Coronary artery (tissue), 2 donors: ENCODE results near the gene HOXB6.

Experiments used
- DNase-seq: peaks from one replicate; pipeline ENCODE4 v3.0.0-alpha.2; 2017; ENCODE audit warnings: low spot score
- H3K27ac ChIP-seq, 2 donors: fragments of 200-600 bp; sonication (generic); one replicate each; pipeline ENCODE4 v1.5.1; 2016 to 2019
- H3K4me3 ChIP-seq: fragments of 200-600 bp; sonication (generic); 2 replicates; pipeline ENCODE4 v1.5.1; 2016; ENCODE audit warnings: mild to moderate bottlenecking, moderate library complexity
- TF ChIP-seq, protein P1 (sequence below): fragments of 200-600 bp; sonication (generic); IDR thresholded peaks from one replicate; pipeline ENCODE4 v1.5.1; 2019; ENCODE audit warnings: antibody characterized with exemption

HOXB6 gene

DNA sequence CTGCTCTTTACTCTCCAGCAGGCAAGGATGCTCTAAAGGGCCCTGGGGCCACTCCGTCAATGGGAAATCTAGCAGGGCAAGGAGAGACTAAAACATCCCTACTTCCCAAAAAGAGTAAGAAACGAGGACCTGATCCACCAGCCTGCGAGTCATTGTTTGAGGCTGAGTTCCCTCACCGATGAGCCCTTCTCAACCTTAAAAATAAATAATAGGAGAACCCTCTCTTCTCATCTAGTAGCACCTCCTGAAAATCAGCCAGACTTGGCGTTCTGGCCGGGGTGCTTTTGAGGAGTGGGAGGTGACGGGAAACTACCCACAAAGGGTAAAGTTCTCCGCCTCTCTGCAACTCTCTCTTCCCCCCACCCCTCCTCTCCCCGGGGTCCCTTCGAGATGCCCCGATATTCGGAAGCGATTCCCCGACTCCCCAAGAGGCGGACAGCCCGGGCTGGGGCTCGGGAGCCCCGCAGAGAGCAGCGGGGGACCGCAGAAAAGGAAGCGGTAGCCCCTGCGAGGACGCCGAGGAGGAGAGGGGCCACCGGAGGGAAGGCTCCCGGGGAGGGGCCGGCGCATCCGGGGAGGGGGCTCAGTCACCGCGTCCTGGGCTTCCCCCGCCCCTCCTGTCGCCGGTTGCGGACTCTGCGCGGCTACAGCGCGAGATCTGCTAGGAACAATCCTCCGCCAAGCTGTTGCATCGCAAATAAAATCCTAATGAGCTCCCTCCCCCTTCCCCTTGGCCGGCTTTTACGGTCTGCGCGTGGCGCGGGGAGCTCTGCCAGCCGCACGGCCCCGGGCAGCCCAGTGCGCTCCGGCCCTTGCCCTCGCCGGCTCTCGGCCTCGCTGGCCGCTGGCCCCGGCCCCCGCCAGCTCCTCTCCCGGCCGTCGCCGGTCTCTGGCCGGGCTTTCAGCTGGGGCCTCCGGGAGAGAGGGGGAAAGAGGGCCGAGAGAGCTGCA lies 20.0 kb upstream of the HOXB6 start:
- H3K27ac ChIP-seq = no peak overlapping the region
- TF ChIP-seq, protein P1, sequence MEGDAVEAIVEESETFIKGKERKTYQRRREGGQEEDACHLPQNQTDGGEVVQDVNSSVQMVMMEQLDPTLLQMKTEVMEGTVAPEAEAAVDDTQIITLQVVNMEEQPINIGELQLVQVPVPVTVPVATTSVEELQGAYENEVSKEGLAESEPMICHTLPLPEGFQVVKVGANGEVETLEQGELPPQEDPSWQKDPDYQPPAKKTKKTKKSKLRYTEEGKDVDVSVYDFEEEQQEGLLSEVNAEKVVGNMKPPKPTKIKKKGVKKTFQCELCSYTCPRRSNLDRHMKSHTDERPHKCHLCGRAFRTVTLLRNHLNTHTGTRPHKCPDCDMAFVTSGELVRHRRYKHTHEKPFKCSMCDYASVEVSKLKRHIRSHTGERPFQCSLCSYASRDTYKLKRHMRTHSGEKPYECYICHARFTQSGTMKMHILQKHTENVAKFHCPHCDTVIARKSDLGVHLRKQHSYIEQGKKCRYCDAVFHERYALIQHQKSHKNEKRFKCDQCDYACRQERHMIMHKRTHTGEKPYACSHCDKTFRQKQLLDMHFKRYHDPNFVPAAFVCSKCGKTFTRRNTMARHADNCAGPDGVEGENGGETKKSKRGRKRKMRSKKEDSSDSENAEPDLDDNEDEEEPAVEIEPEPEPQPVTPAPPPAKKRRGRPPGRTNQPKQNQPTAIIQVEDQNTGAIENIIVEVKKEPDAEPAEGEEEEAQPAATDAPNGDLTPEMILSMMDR = no peak
- no peak for DNase-seq
- peak overlapping the region; percentile 57 for H3K4me3 ChIP-seq

DNA sequence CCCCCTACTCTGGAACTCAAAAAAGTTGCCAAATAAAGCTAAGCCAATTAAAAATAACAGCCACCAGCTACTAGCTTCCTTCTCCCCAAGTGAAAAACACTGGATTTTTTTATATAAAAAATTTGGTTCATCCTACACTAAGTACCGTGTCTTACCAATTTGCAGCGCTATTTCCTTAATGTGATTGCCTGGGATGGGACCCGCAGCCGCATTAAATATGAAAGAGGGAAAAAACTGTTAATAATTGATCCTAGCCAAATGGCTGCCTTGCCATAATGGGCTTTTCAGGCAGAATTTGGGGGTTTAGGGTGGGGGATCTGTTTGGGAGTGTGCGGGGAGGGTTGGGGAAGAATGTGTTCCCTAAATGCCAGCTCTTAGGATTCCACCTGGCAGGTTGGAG lies 19.3 kb upstream of the HOXB6 start:
- DNase-seq = no peak
- H3K27ac ChIP-seq = no peak overlapping the region
- no peak overlapping the region for H3K4me3 ChIP-seq
- TF ChIP-seq, protein P1 = no peak

- Histone ChIP-seq H3K27ac (no peak overlapping the region), H3K4me3 (no peak overlapping the region)
- TF ChIP-seq, protein P1 = no peak
- no peak for DNase-seq
Observed at GRCh38 chr17:48623583-48623982, 18.8 kb upstream of the HOXB6 start.

GRCh38 chr17:48622857-48623256 lies 18.1 kb upstream of the HOXB6 start:
- no peak for DNase-seq
- no peak overlapping the region for H3K27ac ChIP-seq
- no peak overlapping the region for H3K4me3 ChIP-seq
- TF ChIP-seq, protein P1 = no peak

- Histone ChIP-seq H3K27ac (no peak overlapping the region), H3K4me3 (no peak overlapping the region)
- TF ChIP-seq, protein P1 = no peak
- DNase-seq = no peak
Observed at GRCh38 chr17:48621410-48622392, 16.9 kb upstream of the HOXB6 start.

DNA sequence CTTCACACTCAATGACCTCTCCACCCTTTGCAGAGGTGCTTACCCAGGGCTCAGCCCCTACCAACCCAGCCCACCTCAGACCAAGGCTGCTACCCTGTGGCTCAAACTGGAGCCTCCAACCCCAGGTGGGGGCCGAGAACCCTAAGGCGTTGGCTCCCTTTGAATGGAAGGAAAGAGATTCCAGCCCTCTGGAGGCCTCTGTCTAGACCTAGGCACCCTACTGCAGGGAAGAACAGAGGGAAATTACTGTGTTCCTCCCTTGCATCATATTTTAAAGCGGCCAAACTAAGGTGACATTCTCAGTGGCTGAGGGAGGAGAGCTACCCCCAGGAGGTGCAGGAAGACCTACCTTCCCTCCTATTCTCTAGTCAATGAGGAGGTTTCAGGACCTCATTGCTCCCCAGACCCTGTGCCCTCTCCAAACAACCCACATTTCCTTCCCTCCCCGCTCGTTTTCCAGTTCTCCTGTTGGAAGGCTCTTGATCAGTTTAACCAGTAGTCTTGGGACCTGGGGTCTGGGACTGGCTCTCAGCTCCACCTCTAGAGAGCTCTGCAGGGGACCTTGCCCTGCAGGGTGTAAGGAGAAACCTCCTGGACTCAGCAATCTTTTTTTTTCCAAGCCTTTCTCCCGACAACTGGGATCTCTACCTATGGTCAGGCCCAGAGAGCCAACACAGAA lies 15.8 kb upstream of the HOXB6 start:
- TF ChIP-seq, protein P1 = no peak
- no peak overlapping the region for H3K4me3 ChIP-seq
- no peak for DNase-seq
- H3K27ac ChIP-seq = no peak overlapping the region
